Panc1 (cell line): ENCODE data around the gene PAPSS2. TPM values are rescaled to one million over a fixed set of nuclear protein-coding genes. Genes with fewer than 3 reads are reported as not detected.

Source experiments
- ATAC-seq: fragments of 200-7000 bp; cut with Tn5 transposase; 2 replicates; pipeline ENCODE4 v1.9.1; 2020; ENCODE audit warnings: mild to moderate bottlenecking, moderate library complexity
- BruUV-seq: library from RNA; stranded (reverse); fragments of 400-500 nt; replicated peaks from 2 replicates; lab custom pipeline; 2021; lab: Mats Ljungman, UMichigan
- CTCF ChIA-PET: fragments of 300-600 bp; sonication (Branson Sonifier 250); formaldehyde crosslinking; loops from one replicate; lab custom pipeline; 2022; ENCODE audit warnings: antibody characterized with exemption; lab: Charles Lee
- POLR2A ChIA-PET: fragments of 300-600 bp; sonication (Branson Sonifier 250); formaldehyde crosslinking; loops from one replicate; lab custom pipeline; 2022; ENCODE audit warnings: antibody characterized with exemption; lab: Charles Lee
- DNase-seq: peaks from one replicate; pipeline ENCODE4 v3.0.0-alpha.2; 2010; ENCODE audit warnings: low read depth, low spot score
- H3K27ac ChIP-seq: 2 replicates; pipeline ENCODE4 v1.5.1; 2011; ENCODE audit warnings: mild to moderate bottlenecking, low read length, inconsistent platforms
- H3K27me3 ChIP-seq: fragments of 200-500 bp; sonication (Bioruptor generic); 2 replicates; pipeline ENCODE4 v1.6.0; 2014; ENCODE audit warnings: low read length, inconsistent platforms; ENCODE audit not compliant: control insufficient read depth, insufficient read depth
- H3K36me3 ChIP-seq: fragments of 200-500 bp; sonication (Bioruptor generic); 2 replicates; pipeline ENCODE4 v1.5.1; 2014; ENCODE audit warnings: inconsistent platforms, mild to moderate bottlenecking, low read length, moderate library complexity; ENCODE audit not compliant: control insufficient read depth, insufficient read depth
- H3K4me1 ChIP-seq: 2 replicates; pipeline ENCODE4 v1.5.1; 2011; ENCODE audit warnings: inconsistent platforms, mild to moderate bottlenecking, low read length, moderate library complexity; ENCODE audit not compliant: control insufficient read depth, insufficient read depth
- H3K4me3 ChIP-seq, 2 experiments: 2 replicates each; pipeline ENCODE4 v1.5.1; 2011 to 2012; ENCODE audit warnings: low read depth in 2 of 2, low read length in 2 of 2, mild to moderate bottlenecking in 2 of 2, inconsistent platforms in 1 of 2, moderate library complexity in 1 of 2
- H3K9me3 ChIP-seq: fragments of 200-500 bp; sonication (Bioruptor generic); 2 replicates; pipeline ENCODE4 v1.5.1; 2014; ENCODE audit warnings: low read depth, mild to moderate bottlenecking, inconsistent platforms, low read length, moderate library complexity; ENCODE audit not compliant: control insufficient read depth, insufficient read depth
- POLR2AphosphoS5 ChIP-seq: IDR thresholded peaks from 2 replicates; pipeline ENCODE4 v1.6.1; 2012; ENCODE audit warnings: mild to moderate bottlenecking, low read depth, low read length, moderate library complexity
- REST ChIP-seq, 2 experiments: IDR thresholded peaks; 2 replicates each; pipeline ENCODE4 v1.6.1; 2011 to 2012; ENCODE audit warnings: low read depth in 2 of 2, control low read depth in 1 of 2, low read length in 1 of 2, mild to moderate bottlenecking in 1 of 2, moderate library complexity in 1 of 2; ENCODE audit not compliant: insufficient read depth in 1 of 2
- SIN3A ChIP-seq: IDR thresholded peaks from 2 replicates; pipeline ENCODE4 v1.6.1; 2012; ENCODE audit warnings: low read depth, mild to moderate bottlenecking, low read length, moderate library complexity, borderline replicate concordance; ENCODE audit not compliant: insufficient read depth
- TCF7L2 ChIP-seq: IDR thresholded peaks from 2 replicates; pipeline ENCODE4 v1.6.1; 2011; ENCODE audit warnings: mild to moderate bottlenecking, low read depth, low read length, inconsistent platforms
- in situ Hi-C: cut with HindIII; loops from 2 replicates; pipeline ENCODE4 v1.10.0; 2016; ENCODE audit warnings: low sequenced_read_pairs, low pct_unique_long_range_greater_than_20kb
- intact Hi-C: fragments of 100-400 bp; cut with micrococcal nuclease; formaldehyde crosslinking; loops from one replicate; pipeline ENCODE4 v1.10.0; 2022; ENCODE audit not compliant: unreplicated experiment
- total RNA-seq: library from RNA; stranded (reverse); gene quantifications from one replicate; pipeline ENCODE4 v1.2.1, GENCODE V29; 2021; ENCODE audit not compliant: unreplicated experiment
- TF ChIP-seq, protein P1 (sequence below): fragments of 450-650 bp; IDR thresholded peaks from 2 replicates; pipeline ENCODE4 v1.5.1; 2017; ENCODE audit warnings: mild to moderate bottlenecking

The PAPSS2 gene
- total RNA-seq, 1 experiment from 2014 or later, result 17.1 TPM

DNA sequence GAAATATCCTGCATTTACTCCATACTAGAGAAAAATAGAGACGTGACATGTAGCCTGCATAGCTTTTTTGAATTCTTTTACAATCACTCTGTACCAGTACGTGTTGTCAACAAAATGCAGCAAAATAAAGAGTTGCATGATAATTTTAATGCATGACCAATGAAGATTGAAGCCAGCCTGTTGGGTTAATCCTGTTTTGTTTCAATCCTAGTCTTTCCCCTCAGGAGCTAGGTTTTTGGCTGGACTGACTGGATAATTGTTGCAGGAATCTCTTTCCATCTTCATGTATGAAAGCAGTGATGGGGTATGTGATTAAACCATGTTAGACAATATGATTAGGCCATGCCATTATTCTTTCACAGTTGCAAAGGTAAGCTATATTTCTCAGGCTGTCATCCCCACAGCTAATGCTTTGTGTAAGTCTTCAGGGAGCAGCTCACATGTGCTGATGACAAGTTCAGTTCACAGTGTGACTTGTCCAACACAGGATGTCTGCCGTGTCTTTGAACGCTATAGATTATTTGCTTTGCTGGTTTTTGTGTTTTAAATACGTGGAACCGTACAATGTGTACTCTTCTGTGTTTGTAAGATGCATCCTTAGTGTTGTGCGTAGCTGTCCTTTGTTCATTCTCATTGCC is 24.4 kb downstream of the PAPSS2 start:
- Histone ChIP-seq H3K9me3 (no peaks in the 10 kb centered on the region), H3K36me3 (no peaks in the 10 kb centered on the region), H3K27me3 (no peaks in the 10 kb centered on the region), H3K27ac (no peak overlapping the region), H3K4me1 (no peaks in the 10 kb centered on the region), H3K4me3 (no peak overlapping the region)
- TF ChIP-seq POLR2AphosphoS5 (no peak), SIN3A (no peak), REST (IDR thresholded peaks at IDR 0.05; ENCODE audit: insufficient read depth in 1 of 2, low read depth in 2 of 2, low read length in 1 of 2) (no peak), TCF7L2 (no peak)
- TF ChIP-seq, protein P1, sequence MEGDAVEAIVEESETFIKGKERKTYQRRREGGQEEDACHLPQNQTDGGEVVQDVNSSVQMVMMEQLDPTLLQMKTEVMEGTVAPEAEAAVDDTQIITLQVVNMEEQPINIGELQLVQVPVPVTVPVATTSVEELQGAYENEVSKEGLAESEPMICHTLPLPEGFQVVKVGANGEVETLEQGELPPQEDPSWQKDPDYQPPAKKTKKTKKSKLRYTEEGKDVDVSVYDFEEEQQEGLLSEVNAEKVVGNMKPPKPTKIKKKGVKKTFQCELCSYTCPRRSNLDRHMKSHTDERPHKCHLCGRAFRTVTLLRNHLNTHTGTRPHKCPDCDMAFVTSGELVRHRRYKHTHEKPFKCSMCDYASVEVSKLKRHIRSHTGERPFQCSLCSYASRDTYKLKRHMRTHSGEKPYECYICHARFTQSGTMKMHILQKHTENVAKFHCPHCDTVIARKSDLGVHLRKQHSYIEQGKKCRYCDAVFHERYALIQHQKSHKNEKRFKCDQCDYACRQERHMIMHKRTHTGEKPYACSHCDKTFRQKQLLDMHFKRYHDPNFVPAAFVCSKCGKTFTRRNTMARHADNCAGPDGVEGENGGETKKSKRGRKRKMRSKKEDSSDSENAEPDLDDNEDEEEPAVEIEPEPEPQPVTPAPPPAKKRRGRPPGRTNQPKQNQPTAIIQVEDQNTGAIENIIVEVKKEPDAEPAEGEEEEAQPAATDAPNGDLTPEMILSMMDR, result no peak
- BruUV-seq, result no TSS peak
- ChIA-PET POLR2A (no interaction called here), CTCF (no interaction called here)
- intact Hi-C loops, result no loop called here
- DNase-seq (no peak), ATAC-seq (no peak)
- in situ Hi-C loops, result no loop called here

GRCh38 chr10:87685832-87686574 is 26.3 kb downstream of the PAPSS2 start:
- Histone ChIP-seq H3K36me3 (no peaks in the 10 kb centered on the region), H3K4me1 (no peaks in the 10 kb centered on the region), H3K9me3 (no peaks in the 10 kb centered on the region), H3K4me3 (no peak overlapping the region), H3K27ac (no peak overlapping the region), H3K27me3 (no peaks in the 10 kb centered on the region)
- no peak for TF ChIP-seq REST (IDR thresholded peaks at IDR 0.05; ENCODE audit: insufficient read depth in 1 of 2, low read depth in 2 of 2, low read length in 1 of 2)
- no peak for TF ChIP-seq SIN3A
- TF ChIP-seq, protein P1, result no peak
- ChIA-PET CTCF (no interaction called here), POLR2A (no interaction called here)
- DNase-seq (no peak), ATAC-seq (no peak)
- in situ Hi-C loops (no loop called here), intact Hi-C loops (no loop called here)
- no TSS peak for BruUV-seq
